Astrocyte (in vitro differentiated cells and primary cell): ENCODE results near the gene ACSS3.

Experiments used
- EZH2 ChIP-seq: IDR thresholded peaks from 2 replicates; pipeline ENCODE4 v1.6.1; 2012; ENCODE audit warnings: mild to moderate bottlenecking, low read length, inconsistent platforms; ENCODE audit not compliant: insufficient read depth
- TF ChIP-seq, protein P1 (sequence below): IDR thresholded peaks from 2 replicates; pipeline ENCODE4 v1.5.1; 2011; ENCODE audit warnings: low read depth, mild to moderate bottlenecking, inconsistent platforms, low read length, moderate library complexity; ENCODE audit not compliant: insufficient read depth

DNA sequence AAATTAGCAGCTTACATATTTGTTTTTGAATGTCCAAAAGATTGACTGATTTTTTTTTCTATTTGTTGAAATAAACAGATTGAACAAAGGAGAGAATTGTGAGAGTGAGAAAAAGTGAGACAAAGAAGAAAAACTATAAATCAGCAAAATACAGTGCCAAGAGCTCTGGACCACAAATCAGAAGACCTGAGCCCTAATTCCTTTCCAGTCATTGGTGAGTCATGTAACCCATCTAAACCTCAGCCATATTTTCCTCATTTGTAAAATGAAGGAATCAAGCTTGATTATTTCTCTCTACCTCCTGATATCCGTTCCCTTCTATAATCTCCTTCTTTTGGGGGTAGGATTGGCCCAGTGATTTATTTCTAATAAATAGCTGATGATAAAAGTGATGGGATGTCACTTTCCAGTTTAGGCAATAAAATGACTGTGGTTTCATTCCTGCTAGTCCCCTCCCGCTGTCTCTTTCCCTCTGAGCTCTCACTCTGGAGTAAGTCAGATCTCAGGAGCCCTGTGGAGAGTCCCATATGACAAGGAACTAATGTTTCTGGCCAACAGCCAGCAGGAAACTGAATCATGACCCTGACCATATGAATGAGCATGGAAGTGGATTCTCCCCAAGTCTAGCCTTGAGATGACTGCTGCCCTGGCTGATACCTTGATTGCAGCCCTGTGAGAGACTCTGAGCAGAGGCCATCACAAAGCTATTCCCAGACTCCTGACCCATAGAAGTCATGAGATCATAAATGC lies 218.9 kb downstream of the ACSS3 start:
- TF ChIP-seq, protein P1, sequence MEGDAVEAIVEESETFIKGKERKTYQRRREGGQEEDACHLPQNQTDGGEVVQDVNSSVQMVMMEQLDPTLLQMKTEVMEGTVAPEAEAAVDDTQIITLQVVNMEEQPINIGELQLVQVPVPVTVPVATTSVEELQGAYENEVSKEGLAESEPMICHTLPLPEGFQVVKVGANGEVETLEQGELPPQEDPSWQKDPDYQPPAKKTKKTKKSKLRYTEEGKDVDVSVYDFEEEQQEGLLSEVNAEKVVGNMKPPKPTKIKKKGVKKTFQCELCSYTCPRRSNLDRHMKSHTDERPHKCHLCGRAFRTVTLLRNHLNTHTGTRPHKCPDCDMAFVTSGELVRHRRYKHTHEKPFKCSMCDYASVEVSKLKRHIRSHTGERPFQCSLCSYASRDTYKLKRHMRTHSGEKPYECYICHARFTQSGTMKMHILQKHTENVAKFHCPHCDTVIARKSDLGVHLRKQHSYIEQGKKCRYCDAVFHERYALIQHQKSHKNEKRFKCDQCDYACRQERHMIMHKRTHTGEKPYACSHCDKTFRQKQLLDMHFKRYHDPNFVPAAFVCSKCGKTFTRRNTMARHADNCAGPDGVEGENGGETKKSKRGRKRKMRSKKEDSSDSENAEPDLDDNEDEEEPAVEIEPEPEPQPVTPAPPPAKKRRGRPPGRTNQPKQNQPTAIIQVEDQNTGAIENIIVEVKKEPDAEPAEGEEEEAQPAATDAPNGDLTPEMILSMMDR = no peak
- TF ChIP-seq EZH2 = no peak
